ELF-1 (cell line): ENCODE results near the gene NKAIN4.
"Not testable (repeated sequence)": the region's sequence is repeated elsewhere in the genome, so short reads cannot be mapped to it uniquely, and the experiment has no call there.

Source experiments
- DNase-seq: peaks from one replicate; pipeline ENCODE4 v3.0.0-alpha.2; 2016; ENCODE audit warnings: low read depth, low spot score

Gene NKAIN4

DNA sequence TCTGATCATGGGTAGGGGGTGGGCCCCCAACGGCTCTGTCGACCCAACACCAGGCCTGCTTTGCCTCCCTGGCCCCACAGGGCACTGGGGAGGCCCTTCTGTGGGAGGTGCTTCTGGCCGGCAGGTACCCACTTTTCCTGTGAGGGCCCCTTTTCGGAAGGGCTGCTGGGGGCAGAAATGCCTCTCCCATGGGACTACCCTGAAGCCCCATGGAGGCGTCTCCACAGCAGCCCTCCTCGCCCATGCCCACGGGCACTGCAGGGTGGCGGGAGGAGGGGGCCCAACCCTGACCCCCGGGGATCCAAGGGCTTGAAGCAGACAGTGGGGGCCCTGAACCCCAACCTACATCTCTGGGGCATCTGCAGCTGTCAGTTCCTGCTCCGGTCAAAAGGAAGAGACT lies 16.2 kb downstream of the NKAIN4 start:
- DNase-seq: no peak

DNA sequence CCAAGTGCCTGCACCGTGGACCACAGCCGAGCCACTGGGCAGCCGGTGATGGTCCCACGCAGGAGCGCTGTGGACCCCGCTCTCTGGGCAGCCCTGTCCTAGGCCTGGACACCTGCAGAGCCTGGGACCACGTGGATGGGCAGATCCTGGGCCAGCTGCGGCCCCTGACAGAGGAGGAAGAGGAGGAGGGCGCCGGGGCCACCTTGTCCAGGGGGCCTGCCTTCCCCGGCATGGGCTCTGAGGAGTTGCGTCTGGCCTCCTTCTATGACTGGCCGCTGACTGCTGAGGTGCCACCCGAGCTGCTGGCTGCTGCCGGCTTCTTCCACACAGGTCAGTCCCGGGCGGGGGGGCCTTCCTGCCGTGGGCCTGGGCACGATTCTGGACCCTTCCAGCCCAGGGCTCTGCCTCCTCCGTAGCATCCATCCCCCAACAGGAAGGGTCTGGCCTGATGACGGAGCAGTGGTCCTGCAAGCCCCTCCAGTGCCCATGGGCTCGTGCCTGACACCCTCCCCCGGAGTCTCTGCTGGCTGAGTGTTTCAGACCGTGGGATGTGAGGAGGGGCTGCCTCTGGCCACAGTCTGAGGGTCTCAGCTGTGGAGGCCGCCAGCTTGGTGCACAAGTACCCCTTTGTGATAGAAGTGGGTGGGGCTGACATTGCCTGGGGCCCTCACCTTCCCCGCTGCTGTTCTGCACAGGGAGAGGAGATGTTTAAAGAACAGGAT lies 18.0 kb downstream of the NKAIN4 start:
- DNase-seq: no peak

DNA sequence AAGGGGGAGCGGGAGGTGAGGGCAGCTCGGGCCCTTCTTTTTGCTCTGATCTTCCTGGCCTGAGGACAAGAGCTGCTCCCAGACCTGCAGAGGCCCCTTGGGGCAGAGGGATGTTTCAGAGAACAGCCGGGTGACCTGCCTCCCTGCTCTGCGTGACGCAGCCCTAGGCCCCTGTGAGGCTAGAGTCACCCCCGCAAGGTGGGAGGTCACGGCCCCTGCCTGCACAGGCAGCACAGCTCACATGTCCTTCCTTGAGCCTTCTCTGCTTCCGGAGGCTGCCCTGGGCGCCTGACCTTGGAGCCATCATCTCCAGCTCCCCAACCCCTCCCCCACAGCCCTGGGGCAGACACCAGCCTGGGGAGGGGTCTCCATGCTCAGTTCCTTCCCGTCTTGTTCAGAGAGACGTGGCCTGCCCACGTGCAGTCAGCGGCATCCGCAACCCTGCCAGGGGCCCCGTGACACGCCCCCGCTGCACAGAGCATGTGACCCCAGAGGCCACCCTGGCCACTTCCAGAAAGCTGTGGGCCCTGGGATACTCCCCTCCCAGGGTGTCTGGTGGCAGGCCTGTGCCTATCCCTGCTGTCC lies 18.8 kb downstream of the NKAIN4 start, which contains the start of gene BIRC7:
Gene BIRC7 (plus strand): TSS at position 507 of the 585 bp plus-strand sequence. CDS start 192 bp downstream, outside the sequence.
- DNase-seq: peak; percentile 32

DNA sequence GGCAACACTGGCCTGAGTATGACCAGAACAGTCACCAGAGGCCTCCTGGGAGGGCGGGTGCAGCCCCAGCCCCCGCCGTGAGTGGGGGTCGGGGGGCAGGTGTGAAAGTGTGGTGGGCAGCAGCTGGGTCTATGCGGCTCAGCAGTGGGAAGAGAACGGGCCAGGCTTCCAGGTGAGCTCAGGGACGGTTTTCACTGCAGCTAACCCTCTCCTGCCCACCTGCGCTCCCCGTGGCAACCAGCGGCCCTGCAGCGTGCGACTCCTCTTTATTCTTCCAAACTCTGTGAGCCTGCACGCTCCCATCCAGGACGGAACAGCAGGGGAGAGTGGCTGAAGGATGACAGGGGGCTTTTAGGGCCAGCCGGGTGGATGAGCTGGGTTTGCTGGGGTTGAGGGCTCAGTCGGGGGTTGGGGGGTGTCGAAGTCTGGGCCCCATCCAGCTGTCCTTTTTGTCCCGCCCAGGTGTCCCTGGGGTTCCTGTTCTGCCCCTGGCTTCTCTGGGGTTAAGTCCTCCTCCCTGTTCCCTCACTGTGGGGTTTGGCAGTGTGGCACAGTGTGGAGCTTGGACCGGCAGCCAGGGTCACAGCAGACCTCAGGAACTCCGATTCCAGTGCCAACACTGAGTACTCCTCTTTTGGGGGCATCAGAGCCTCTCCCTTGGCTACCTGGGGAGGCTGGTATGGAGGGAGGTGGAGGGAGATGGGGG lies 19.4 kb downstream of the NKAIN4 start:
- peak; percentile 82 for DNase-seq

DNA sequence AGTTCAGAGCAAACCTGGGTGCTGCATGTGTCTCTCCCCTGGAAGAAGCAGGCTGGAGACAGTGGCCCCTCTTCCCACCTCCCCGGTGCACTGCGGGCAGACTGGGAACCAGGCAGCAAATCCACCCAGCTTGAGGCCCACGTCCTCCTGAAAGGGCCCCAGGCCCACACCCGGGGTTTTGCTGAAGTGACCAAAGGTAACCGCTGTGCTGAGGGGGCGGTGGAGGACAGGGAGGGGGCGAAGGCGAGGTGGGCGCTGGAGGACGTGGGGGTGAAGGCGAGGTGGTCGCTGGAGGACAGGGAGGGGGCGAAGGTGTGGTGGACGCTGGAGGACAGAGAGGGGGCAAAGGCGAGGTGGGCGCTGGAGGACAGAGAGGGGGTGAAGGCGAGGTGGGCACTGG lies 20.3 kb downstream of the NKAIN4 start:
- no peak for DNase-seq

DNA sequence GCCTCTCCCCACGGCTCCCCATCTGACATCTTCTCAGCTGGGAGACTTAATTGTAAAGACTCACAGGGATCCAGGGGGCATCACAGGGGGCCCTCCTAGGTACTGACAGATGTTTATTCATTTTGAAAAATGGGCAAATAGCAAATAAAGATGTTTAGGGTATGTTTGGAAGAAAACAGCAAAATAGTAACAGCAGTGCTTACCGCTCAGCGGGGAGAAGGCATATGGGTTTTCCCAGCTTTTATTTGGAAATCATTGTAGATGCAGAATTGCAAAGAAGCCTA lies 21.3 kb downstream of the NKAIN4 start:
- DNase-seq: no peak

DNA sequence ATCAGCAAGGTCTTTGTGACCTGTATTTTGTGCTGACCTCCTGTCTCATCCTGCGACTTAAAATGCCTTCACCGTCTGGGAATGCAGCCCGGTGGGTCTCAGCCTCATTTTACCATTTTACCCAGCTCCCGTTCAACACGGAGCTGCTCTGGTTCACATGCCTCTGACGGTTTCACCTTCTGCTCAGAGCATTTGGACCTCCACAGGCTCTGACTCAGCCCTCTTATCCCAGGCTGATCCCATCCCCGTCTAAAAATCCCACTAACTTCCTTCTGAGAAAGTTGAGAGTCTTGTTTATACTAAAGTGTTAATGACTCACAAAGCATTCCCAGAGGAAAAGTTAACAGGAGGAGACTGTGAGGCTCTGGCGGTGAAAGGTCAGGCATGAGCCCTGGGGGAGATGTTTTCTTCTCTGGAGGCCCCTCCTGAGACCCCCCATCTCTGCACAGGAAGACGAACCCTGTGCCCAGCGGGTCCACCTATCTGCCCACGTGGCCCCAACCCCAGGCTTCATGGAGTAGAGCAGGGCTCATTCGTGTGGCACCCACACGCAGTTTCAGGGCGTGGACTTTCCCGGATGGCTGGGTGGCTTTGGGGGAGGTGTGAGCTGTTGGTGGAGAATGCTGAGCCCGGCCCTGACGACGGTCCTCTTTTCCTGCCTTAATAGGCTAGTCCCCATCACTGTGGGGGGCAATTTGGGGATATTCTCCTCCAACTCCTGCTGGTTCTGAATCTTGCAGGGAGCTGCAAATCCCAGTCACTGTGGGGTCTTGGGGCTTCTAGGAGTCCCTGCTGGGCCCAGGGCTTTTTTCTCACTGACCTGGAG lies 21.8 kb downstream of the NKAIN4 start:
- peak; percentile 88 for DNase-seq

DNA sequence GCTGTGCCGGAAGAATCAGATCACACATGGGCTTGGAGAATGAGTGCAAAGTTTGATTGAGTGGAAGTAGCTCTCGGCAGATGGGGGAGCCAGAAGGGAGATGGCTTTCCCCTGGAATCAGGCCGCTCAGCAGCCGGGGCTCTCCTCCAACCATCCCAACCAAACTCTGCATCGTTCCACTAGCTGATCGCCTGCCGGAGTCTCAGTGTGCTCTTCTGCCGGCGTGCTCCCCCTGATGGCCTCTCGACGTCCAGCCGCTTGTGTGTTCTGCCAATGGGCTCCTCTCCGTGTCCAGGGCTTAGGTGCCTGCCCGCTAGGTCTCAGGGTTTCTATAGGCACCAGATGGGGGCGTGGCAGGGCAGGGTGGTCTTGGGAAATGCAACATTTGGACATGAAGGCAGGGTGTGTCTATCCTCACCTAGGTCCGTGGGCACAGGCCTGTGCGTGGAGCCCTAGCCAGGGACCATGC lies 23.4 kb downstream of the NKAIN4 start:
- peak; percentile 85 for DNase-seq

DNA sequence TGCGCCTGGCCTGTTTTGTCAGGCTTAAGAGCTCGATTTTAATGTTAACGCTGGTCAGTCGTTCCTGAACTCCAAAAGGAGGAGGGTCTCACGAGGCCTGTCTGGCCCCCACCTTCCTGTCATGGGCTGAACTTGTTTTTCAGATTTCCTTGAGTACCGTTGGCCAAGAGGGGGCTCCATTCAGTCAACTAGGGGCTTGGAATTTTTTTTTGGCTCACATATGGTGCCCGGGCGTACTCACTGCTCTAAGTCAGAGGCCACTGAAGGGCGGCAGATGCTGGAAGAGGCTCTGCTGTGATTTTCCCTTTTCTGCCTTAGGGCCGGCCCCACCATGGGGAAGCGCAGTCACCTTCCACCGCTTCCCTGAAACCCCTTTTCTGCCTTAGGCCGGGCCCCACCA lies 25.5 kb downstream of the NKAIN4 start:
- DNase-seq: peak; percentile 47

DNA sequence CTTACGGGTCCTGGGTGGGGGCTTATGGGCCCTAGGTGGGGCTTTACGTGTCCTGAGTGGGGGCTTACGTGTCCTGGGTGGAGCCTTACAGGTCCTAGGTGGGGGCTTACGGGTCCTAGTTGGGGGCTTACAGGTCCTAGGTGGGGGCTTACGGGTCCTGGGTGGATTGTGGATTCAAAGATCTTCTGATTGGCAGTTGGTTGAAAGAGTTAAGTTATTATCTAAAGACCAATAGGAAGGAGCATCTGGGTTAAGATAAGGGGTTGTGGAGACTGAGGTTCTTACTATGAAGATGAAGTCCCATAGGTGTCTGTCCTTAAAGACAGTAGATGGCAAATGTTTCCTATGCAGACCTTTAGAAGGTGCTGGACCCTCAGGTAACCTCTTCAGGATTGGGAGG lies 27.0 kb downstream of the NKAIN4 start:
- no peak for DNase-seq

DNA sequence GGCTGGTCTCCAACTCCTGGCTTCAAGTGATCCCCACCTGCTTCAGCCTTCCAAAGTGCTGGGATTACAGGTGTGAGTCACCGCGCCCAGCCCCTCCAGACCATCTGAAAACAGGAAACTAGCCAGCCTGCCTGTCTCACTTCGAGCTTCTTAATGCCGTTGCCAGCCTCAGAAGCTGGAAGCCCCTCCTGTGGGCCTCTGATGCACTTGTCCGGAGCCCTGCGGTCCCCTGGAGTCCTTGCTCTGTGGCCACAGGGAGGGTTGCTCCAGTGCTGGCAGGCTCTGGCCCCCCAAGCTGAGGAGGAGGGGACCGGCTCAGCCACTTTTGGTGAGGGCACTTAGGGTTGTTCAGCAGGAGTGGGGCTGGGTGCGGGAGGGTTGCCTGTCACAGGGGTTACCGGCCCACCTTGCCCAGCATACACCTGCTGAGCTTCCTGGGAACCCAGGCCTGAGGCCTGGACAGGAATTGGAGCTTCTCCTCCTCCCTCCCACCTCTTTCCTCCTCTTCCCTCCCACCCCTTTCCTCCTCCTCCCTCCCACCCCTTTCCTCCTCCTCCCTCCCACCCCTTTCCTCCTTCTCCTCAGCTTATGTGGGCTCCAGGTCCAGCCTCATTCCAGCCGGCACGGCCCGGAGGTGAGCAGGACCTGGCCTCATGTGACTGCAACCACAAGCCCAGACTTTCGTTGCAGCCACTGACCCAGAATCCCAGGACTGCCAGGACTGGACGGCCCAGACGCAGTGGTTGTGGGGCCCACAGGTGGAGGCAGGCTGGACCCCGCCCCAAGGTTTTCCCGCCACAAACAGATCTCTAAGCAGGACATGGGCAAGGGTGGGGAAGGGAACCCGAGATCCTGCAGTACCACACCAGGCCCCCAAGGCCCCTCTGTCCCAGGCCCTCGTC lies 28.0 kb downstream of the NKAIN4 start:
- no peak for DNase-seq

DNA sequence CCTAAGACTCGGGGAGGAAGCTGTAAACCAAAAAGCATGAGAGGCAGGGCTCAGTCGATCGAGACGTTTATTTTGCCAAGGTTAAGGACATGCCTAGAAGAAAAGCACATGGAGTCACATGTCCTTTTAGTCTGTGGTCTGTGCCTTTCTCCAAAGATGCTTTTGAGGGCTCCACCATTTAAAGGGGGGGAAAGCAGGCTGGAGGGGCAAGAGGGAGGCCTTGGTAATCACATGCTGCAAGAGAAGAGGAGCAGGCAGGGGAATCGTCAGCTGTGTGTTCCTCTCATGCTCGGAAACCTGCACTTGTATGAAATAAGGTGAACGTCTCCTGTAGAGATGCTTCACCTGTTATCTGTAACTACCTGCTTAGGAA lies 29.2 kb downstream of the NKAIN4 start:
- no peak for DNase-seq

DNA sequence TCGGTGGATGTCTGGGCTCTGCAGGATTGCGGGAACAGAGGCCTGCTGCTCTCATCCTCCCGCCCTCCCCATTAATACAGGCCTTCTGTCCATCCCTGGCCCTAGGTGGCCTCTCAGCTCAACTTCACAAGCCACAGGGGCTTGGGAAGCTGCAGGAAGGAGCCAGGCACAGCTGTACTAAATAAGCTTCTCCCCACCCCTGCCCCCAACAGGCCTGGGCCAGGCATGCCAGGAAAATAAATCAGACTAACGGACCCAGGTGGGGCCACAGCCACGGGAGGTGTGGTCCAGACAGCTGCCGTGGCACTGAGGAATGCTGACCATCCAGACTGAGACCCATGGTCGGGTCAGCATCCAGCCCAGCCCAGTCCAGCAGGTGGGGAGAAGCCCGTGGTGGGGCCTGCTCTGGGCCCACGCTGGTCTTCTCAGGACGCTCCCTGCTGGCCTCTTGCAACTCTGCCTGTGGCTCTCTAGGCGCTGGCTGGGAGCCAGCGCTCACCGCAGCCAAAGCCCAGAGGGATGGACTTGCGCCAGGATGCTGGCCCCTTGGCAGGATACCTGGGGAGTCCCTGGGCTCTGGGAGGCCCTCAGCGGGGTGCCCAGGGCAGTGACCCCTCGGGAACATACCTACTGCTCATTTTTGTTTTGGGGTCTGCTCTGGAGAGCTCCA lies 29.7 kb downstream of the NKAIN4 start:
- DNase-seq: peak; percentile 62

DNA sequence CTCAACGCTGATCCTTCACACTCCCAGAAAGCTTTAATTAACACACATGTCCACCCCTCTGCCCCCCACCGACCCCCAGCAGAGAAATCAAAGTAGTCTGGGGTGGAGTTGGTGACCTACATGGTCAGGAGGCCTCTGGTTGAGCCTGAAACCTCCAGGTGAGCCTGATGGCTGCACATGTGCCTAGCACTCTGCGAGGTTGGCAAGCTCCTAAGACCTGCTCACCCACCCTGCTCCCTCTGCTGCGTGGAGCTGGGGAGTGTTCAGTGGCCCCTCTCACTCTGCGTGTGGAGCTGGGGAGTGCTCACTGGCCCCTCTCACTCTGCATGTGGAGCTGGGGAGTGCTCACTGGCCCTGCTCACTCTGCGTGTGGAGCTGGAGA lies 30.4 kb downstream of the NKAIN4 start:
- no peak for DNase-seq

DNA sequence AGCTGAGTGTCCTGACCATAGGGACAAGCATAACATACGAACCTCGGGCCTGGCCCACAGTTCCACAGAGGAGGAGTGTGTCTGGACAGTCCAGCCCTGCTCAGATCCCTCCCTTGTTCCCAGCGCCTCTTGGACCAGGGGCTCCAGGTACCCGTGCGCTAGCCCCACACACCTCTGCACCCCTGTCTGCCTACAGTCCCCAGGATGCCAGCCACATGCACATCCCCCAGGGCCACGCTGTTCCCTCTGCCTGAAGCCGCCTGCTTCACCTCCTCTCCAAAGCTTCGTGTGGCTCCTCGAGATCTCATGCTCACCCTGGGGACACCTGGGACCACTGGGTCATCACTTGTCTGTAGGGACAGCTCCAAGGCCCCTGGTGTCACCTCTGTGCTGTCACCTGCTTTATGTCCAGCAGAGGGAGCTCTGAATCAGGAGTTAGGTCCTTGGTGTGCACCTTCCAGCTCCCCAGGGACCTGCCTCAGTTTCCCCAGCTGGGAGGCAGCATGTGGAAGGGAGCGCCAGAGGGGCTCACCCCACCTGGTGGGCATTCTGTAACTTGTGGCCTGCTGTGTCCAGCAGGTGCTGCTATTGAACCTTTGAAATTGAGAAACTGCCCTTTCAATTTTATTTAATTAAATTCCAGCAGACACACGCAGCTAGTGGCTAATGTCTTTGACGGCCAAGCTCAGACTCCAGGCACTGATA lies 31.0 kb downstream of the NKAIN4 start:
- DNase-seq: peak; percentile 70

DNA sequence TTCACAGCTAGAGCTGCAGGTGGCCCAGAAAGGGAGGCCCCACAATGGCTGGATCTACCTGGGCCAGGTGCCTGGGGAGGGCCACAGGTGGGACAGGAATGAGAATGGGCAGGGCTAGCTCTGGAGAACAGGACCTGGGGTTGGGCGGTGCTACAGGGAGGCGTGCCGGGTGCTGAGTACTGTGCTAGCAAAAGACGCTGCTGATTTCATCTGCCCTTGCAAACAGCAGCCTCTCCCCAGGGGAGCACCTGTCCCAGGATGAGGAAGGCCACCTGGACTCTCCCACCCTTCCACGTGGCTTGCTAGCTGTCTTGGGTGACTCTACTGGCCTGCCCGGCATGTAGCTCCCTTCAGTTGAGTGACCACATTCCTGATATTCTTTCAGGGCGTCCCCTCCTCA lies 31.7 kb downstream of the NKAIN4 start:
- DNase-seq: no peak

DNA sequence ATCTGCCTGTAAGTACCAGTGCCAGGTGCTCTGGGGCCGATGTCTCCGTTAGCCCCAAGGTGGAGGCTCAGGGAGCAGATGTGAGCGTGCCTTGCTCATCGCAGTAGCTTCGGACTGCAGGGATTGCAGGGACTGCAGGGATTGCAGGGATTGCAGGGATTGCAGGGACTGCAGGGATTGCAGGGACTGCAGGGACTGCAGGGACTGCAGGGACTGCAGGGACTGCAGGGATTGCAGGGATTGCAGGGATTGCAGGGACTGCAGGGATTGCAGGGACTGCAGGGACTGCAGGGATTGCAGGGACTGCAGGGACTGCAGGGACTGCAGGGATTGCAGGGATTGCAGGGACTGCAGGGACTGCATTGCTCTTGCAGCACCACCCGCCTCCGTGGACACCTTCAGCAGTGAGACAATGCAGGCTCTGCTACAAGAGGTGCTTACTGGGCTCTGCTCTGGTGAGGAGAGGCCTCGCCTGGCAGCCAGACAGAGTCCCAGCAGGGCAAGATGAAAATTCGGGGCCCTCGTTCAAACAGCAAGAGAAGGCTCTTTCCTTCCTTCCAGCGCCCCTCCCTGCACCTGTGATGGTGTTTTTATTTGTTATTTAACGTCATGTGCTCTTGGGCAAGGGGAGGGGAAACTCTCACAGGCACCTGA lies 32.7 kb downstream of the NKAIN4 start:
- not testable (repeated sequence) for DNase-seq

DNA sequence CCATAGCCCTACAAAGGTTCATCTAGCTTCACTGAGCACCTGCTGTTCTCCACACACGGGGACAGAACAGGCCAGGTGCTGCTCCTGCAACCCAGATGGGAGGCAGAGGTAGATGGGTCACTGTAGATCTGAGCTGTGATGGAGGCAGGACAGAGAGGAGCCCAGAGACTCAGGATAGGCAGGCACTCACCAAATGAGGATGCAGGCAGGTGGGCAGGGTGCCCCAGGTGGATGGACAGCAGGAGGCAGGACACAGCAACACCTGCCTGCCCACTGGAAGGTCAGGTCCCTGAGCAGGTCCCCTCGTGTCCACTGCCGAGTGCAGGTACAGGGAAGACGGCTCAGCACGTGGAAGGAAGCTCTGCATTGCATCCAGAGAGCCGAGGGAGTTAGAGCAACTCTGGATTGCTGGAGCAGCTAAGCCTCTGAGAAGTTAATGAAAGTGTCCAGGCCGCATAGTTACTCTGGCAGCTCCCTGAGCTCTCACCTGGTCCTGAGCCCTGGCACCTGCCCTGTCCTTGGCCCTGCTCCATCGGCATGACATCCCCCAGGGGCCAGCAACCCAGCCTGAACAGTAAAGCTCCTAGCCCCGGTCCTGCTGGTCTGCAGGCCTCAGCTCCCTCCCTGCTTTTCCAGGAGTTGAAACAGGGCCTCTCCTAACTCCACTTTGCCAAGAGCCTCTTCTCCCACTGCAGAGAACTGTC lies 33.4 kb downstream of the NKAIN4 start:
- no peak for DNase-seq
